NCI-H2029 (cell line): ENCODE measurements around the gene PSME2.

Experiments used
- DNase-seq: peaks from one replicate; lab custom pipeline; 2025; lab: John Stamatoyannopoulos, UW

The PSME2 gene

DNA sequence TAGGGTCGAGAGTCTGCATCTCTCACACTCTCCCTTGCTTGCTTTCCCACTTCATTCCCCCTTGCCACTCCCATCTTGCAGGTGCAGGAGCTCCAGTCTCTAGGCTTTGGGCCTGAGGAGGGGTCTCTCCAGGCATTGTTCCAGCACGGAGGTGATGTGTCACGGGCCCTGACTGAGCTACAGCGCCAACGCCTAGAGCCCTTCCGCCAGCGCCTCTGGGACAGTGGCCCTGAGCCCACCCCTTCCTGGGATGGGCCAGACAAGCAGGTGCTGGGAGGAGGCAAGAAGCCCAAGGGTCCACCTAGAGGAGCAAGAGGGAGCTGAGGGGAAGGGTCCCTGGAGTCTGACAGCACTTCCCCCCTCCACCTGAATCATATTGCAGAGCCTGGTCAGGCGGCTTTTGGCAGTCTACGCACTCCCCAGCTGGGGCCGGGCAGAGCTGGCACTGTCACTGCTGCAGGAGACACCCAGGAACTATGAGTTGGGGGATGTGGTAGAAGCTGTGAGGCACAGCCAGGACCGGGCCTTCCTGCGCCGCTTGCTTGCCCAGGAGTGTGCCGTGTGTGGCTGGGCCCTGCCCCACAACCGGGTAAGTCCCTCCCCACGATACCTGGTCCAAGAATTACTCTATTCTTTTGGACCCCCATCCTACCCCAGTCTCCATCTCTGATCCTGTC is 5.1 kb upstream of the PSME2 start:
- no peak for DNase-seq

GRCh38 chr14:24150993-24151392 is 4.6 kb upstream of the PSME2 start:
- DNase-seq, result no peak

DNA sequence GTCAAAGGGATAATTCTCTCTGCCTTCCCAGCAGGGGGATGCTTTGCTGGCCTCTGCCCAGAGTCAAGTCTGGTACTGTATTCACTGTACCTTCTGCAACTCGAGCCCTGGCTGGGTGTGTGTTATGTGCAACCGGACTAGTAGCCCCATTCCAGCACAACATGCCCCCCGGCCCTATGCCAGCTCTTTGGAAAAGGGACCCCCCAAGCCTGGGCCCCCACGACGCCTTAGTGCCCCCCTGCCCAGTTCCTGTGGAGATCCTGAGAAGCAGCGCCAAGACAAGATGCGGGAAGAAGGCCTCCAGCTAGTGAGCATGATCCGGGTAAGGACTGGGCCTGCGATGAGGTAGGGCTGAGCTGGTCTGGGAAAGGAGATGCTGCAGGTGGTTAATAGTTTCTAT is 4.2 kb upstream of the PSME2 start:
- no peak for DNase-seq

DNA sequence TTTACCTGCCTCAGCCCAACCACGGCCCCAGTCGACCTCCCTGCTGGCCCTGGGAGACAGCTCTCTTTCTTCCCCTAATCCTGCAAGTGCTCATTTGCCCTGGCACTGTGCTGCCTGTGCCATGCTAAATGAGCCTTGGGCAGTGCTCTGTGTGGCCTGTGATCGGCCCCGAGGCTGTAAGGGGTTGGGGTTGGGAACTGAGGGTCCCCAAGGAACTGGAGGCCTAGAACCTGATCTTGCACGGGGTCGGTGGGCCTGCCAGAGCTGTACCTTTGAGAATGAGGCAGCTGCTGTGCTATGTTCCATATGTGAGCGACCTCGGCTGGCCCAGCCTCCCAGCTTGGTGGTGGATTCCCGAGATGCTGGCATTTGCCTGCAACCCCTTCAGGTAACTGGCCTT is 3.7 kb upstream of the PSME2 start:
- no peak for DNase-seq

- DNase-seq, result no peak
Measured at GRCh38 chr14:24149302-24149969, 3.0 kb upstream of the PSME2 start.

DNA sequence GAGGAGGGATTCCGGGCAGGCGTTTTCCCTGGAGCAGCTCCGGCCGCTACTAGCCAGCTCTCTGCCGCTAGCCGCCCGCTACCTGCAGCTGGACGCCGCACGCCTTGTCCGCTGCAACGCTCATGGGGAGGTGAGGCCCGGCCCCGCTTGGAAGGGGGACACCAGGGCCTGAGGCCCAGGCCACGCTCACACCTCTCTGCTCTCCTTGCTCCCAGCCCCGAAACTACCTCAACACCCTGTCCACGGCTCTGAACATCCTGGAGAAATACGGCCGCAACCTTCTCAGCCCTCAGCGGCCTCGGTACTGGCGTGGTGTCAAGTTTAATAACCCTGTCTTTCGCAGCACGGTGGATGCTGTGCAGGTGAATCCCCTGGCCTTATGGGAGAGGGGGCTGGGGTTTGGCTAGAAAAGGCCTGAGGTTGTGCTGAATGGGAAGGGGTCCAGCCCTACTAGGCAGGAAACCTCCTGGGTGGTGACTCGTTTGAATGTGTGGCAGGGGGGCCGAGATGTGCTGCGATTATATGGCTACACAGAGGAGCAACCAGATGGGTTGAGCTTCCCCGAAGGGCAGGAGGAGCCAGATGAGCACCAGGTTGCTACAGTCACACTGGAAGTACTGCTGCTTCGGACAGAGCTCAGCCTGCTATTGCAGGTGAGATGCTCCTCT is 1.5 kb upstream of the PSME2 start:
- no peak for DNase-seq

DNA sequence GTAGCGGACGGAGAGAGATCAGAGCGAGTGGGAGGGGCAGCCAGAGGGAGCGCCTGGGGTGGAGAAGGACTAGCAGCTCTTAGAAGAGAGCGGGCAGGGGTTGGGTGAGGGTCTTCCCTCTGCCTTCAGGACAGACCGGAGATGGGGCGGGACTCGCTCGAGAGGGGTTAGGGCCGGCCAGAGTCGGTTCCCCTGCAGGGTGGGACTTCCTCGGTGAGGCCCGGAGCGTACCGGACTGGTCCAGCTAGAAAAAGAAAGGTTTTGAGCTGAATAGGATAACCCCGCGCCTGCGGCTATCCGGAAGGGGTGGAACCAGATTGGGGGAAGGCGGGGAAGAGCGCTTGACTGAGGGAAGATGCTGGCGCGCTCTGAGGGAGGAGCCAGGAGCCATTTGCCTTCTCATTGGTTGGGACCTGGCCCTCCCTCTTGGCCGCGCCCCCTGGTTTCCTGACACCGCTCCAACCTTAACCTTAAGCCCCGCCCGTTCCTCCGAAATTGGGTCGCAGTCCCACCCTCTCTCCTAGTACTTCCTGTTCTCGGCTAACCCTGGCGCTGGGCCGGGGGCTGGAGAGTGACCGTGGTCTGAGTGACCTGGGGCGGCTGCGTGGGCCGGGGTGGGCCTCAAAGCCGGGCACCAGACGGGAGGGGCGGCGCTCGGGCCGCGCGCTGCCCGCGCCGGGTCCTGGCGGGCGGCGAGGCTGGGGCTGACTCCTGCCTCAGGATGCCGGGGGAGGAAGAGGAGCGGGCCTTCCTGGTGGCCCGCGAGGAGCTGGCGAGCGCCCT is 759 bp upstream of the PSME2 start, which contains the start of gene RNF31:
TSS of gene RNF31 (plus strand) at position 521 of the 783 bp plus-strand sequence. CDS start at position 722, 201 bp downstream.
- DNase-seq, result peak; percentile 98

DNA sequence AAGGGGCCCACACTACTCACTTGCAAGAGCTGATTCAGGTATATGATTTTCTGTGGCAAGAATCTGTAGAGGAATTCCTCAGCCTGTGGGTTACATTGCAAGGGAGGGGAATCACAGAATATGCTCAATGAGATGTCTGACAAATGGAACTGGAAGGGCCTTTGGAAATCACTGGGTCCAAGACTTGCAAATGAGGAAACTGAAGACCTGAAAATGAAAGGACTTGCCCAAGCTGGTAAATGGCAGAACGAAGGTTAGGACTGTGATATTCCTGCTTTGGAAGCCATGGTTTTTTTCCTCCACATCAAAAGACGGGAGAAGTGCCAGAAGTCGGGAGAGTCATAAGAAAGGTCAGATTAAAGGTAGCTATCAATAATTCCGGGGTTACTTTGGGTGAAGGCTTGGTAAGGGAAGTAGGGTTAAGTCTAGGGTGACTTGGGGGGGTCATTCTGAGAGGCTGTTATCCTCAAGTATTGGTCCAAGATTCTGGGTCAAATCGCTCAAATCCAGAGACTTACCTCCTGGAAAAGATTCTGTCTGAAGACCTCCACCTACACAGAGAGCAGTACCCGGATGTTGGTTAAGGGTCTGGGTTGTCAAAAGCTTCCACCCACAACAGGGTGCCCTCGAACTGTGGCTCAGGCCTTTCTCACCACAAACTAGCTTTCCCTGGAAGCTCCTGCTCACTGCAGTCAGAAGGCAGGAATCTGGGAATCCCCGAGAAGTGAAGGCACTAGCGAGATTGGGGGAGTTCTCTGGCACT is 539 bp downstream of the PSME2 start:
- no peak for DNase-seq

- DNase-seq, result no peak
Measured at GRCh38 chr14:24145219-24145618, 1.2 kb downstream of the PSME2 start.

GRCh38 chr14:24144451-24144850 is 2.0 kb downstream of the PSME2 start:
- DNase-seq, result no peak

- DNase-seq, result no peak
Measured at GRCh38 chr14:24143511-24143910, 2.9 kb downstream of the PSME2 start.

- DNase-seq, result peak; percentile 99
Measured at GRCh38 chr14:24141097-24141880, 5.1 kb downstream of the PSME2 start, which contains the start of gene EMC9. Gene EMC9 (minus strand): TSS chr14:24141591. CDS start chr14:24141304, 287 bp downstream.

DNA sequence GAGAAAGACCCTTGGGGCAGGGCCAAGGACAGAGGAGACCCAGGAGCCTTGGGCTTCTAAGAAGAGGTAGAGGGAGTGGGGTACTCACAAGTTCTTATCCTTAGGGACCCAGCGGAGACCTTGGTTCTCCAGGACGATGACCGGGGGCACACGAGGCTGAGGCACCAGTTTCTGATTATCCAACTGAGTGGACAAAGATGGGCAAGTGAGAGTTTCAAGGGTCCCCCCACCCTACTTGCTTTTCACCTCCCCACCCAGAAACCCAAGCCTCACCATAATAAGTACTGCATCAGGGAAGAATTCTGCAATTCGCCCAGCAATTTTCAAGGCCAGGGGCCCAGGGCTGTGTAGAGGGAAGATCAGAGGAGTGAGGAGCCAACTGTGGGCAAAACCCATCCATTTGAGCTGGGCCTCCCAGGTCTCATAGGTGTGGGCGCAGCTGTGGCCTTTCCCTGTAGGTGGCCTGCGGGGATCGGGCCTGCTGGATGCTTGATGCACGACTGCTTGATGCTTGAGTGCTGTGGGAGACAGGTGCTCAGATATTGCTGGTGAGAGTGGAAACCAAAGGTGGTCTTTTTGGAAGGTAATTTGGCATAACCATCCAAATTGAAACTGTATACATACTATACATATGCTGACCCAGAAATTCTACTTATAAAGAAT is 7.0 kb downstream of the PSME2 start:
- DNase-seq, result no peak

DNA sequence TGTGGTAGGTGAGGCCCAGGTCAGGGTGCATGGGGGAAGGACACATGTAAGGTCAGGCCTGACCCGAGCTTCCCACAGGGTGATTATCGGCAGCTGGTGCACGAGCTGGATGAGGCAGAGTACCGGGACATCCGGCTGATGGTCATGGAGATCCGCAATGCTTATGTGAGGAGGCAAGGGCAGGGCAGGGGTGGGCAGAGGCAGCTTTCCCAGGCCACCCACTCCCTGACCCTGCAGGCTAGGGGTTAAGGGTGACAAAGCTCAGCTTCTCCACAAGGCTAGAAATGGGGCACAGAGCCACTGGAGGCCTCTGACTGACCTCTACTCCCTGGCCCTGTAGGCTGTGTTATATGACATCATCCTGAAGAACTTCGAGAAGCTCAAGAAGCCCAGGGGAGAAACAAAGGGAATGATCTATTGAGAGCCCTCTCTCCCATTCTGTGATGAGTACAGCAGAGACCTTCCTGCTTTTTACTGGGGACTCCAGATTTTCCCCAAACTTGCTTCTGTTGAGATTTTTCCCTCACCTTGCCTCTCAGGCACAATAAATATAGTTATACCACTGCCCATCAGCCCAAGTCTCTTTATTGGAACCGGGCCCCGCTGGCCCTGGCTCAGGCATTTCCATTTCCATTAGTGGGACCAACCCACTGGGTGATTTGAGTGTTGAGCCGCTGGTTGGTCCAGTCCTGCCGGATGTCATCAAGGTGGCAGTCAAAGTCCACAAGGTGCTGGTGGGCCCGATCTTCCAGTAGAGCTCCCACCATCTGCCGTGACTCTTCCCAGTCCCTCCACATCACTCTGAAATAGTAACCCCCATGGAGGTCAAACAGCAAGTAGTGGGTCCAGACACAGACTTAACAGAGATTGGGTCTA is 7.8 kb downstream of the PSME2 start:
- DNase-seq, result no peak

GRCh38 chr14:24137529-24138395 is 8.6 kb downstream of the PSME2 start:
- no peak for DNase-seq

GRCh38 chr14:24136684-24137528 is 9.5 kb downstream of the PSME2 start:
- DNase-seq, result no peak
